Liver (tissue), 3 donors: ENCODE data around the gene SIRT4.
A peak's percentile ranks its signal among the peaks of the same experiment; 100 is the strongest.

Source experiments
- ATF3 ChIP-seq: IDR thresholded peaks from 2 replicates; pipeline ENCODE4 v1.6.1; 2016; ENCODE audit warnings: antibody characterized with exemption
- CTCF ChIP-seq: fragments of 150-350 bp; IDR thresholded peaks from 2 replicates; pipeline ENCODE4 v1.5.1; 2017; ENCODE audit warnings: improper control_type of control experiment, low read depth, low read length; ENCODE audit not compliant: missing input control
- HNF4A ChIP-seq, 2 donors: conservative IDR thresholded peaks; 2 replicates each; pipeline ENCODE4 v1.6.1; 2016; ENCODE audit warnings: antibody characterized with exemption in 2 of 2, mild to moderate bottlenecking in 2 of 2
- MAX ChIP-seq: IDR thresholded peaks from 2 replicates; pipeline ENCODE4 v1.6.1; 2016; ENCODE audit warnings: antibody characterized with exemption
- REST ChIP-seq: IDR thresholded peaks from 2 replicates; pipeline ENCODE4 v1.6.1; 2016; ENCODE audit warnings: antibody characterized with exemption, mild to moderate bottlenecking
- RXRA ChIP-seq, 2 donors: IDR thresholded peaks; 2 replicates each; pipeline ENCODE4 v1.6.1; 2017 to 2018; ENCODE audit warnings: antibody characterized with exemption in 2 of 2, mild to moderate bottlenecking in 1 of 2
- donor health status: healthy.
- donor health status: healthy.

- no peak for TF ChIP-seq CTCF
- TF ChIP-seq ATF3, result no peak
- no peak for TF ChIP-seq REST
- TF ChIP-seq MAX, result no peak
- TF ChIP-seq RXRA (IDR thresholded peaks at IDR 0.05), result no peak
- peak in 1 of 2 donors; percentile 10 for TF ChIP-seq HNF4A (conservative IDR thresholded peaks at IDR 0.05)
These were observed 25.5 kb downstream of the SIRT4 start, which contains the start of gene PLA2G1B for GRCh38 chr12:120327593-120327992.
